GM12878 (cell line): Measurements from ENCODE around the gene NFIL3. TPM values are rescaled to one million over a fixed set of nuclear protein-coding genes. Genes with fewer than 3 reads are reported as not detected.

Experiments used
- BACH1 ChIP-seq: fragments of 450-650 bp; IDR thresholded peaks from 2 replicates; pipeline ENCODE4 v1.6.1; 2017; ENCODE audit warnings: mild to moderate bottlenecking, borderline replicate concordance
- BMI1 ChIP-seq: fragments of 450-650 bp; IDR thresholded peaks from 2 replicates; pipeline ENCODE4 v1.6.1; 2016; ENCODE audit warnings: mild to moderate bottlenecking, moderate library complexity, borderline replicate concordance
- CREM ChIP-seq: IDR thresholded peaks from 2 replicates; pipeline ENCODE4 v1.6.1; 2014; ENCODE audit warnings: antibody characterized with exemption, low read depth
- FOXM1 ChIP-seq: IDR thresholded peaks from 2 replicates; pipeline ENCODE4 v1.6.1; 2012; ENCODE audit warnings: low read depth, mild to moderate bottlenecking, inconsistent platforms, low read length, moderate library complexity
- JUND ChIP-seq: IDR thresholded peaks from 2 replicates; pipeline ENCODE4 v1.6.1; 2012; ENCODE audit warnings: low read depth, mild to moderate bottlenecking, low read length, improper control_type of control experiment, moderate library complexity
- KLF5 ChIP-seq: fragments of 450-650 bp; IDR thresholded peaks from 2 replicates; pipeline ENCODE4 v1.6.1; 2014; ENCODE audit warnings: mild to moderate bottlenecking; ENCODE audit not compliant: partially characterized antibody
- MEF2A ChIP-seq: IDR thresholded peaks from 2 replicates; pipeline ENCODE4 v1.6.1; 2011; ENCODE audit warnings: low read depth, mild to moderate bottlenecking, low read length, moderate library complexity; ENCODE audit not compliant: insufficient read depth
- MXI1 ChIP-seq: fragments of 150-350 bp; IDR thresholded peaks from 2 replicates; pipeline ENCODE4 v1.6.1; 2011; ENCODE audit warnings: low read depth, mild to moderate bottlenecking, inconsistent platforms, low read length, improper control_type of control experiment
- MYB ChIP-seq: fragments of 150-350 bp; IDR thresholded peaks from 2 replicates; pipeline ENCODE4 v1.6.1; 2014; ENCODE audit warnings: mild to moderate bottlenecking, low read depth, low read length, borderline replicate concordance
- POLR2AphosphoS5 ChIP-seq: IDR thresholded peaks from 2 replicates; pipeline ENCODE4 v1.6.1; 2011; ENCODE audit warnings: mild to moderate bottlenecking, low read length, inconsistent platforms
- RFX5 ChIP-seq: IDR thresholded peaks from 2 replicates; pipeline ENCODE4 v1.6.1; 2011; ENCODE audit warnings: low read depth, low read length, improper control_type of control experiment
- SMC3 ChIP-seq: IDR thresholded peaks from 2 replicates; pipeline ENCODE4 v1.6.1; 2011; ENCODE audit warnings: low read length, improper control_type of control experiment, borderline replicate concordance
- WRNIP1 ChIP-seq: IDR thresholded peaks from 2 replicates; pipeline ENCODE4 v1.6.1; 2011; ENCODE audit warnings: low read depth, low read length, improper control_type of control experiment, borderline replicate concordance
- ZNF384 ChIP-seq: IDR thresholded peaks from 2 replicates; pipeline ENCODE4 v1.6.1; 2012; ENCODE audit warnings: low read depth, mild to moderate bottlenecking, low read length, improper control_type of control experiment, borderline replicate concordance
- ZSCAN29 ChIP-seq: fragments of 450-650 bp; IDR thresholded peaks from 2 replicates; pipeline ENCODE4 v1.6.1; 2017; ENCODE audit warnings: mild to moderate bottlenecking, moderate library complexity
- polyA plus RNA-seq, 11 experiments: library from polyadenylated mRNA; depleted of rRNA in 4 of 11; unstranded in 6 of 11; stranded (reverse) in 5 of 11; fragments of >200 nt; fragmentation: Nextera tagmentation in 4 of 11; fragmentation: Illumina TruSeq in 1 of 11; extraction: Ambion mirVana in 4 of 11; extraction: Trizol in 1 of 11; gene quantifications; 1 replicate in 1 of 11; 2 replicates in 10 of 11; pipeline versions ENCODE4 v1.2.1 to v1.2.3, GENCODE V29; 2011 to 2016; ENCODE audit warnings: inconsistent platforms in 2 of 11, missing spikeins in 2 of 11, low read depth in 1 of 11
- total RNA-seq, 4 experiments: library from RNA; depleted of rRNA in 3 of 4; stranded (reverse); fragments of >200 nt in 3 of 4; fragmentation: Illumina TruSeq in 1 of 4; extraction: Trizol in 1 of 4; gene quantifications; 2 replicates each; pipeline versions ENCODE4 v1.2.1 to v1.2.3, GENCODE V29; 2013 to 2021
- TF ChIP-seq, protein P1 (sequence below): fragments of 450-650 bp; IDR thresholded peaks from 2 replicates; pipeline ENCODE4 v1.6.1; 2017; ENCODE audit warnings: antibody characterized with exemption, mild to moderate bottlenecking, moderate library complexity
- TF ChIP-seq, protein P2 (sequence below): fragments of 450-650 bp; formaldehyde crosslinking; IDR thresholded peaks from 2 replicates; pipeline ENCODE4 v1.4.0; 2020; ENCODE audit warnings: mild to moderate bottlenecking, moderate library complexity
- TF ChIP-seq, protein P3 (sequence below): IDR thresholded peaks from 2 replicates; pipeline ENCODE4 v1.6.1; 2012; ENCODE audit warnings: low read length, inconsistent platforms
- TF ChIP-seq, protein P4 (sequence below): fragments of 450-650 bp; IDR thresholded peaks from 2 replicates; pipeline ENCODE4 v1.6.1; 2017; ENCODE audit warnings: mild to moderate bottlenecking, low read depth, inconsistent platforms; ENCODE audit not compliant: poor library complexity, severe bottlenecking

The NFIL3 gene
- total and polyA plus RNA-seq, 10 of the 15 experiments (the other 5 are each of a cell fraction or from before 2014, with no cell fraction given) = 0.18 to 1.0 (median 0.36) TPM; not detected in 3

DNA sequence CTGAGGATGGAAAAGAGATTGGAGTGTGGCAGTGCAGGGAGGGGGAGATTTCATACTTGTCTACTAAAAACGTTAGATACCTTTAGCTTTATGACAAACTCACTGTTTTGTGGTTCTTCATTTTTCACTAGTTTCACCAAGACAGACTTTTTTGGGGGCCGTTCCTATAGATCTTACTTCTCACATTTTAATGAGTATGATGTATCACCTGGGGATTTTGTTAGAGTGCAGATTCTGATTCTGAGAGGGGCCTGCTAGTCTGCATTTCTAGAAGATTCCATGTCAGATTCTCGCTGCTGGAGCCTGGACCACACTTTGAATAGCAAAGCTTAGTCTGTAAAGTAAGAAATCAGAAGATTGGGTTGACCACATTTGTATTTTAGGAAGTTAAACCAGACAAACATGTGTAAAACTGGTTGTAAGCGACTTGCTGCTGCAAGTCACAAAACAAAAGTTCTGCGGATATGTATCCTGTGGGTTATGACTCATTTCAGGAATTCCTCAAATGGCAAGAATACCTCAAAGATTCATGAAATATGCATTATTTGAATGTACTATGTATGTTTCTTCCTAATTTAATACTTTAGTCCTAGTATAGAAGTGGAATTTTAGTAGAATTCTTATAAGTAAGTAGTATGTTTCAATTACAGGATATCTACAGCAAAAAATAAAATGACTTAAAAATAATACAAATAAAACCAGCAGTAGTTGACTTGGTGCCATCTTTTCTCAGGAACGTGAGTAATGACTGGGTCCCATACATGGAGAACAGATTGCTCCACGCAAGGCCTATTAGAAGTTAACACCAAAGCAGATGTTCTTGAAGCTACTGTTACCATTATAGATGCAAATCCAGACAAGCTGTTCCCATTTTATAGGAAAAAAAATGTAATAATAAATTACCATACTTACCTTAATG, 27.8 kb downstream of the NFIL3 start (continued):
- TF ChIP-seq, protein P1, sequence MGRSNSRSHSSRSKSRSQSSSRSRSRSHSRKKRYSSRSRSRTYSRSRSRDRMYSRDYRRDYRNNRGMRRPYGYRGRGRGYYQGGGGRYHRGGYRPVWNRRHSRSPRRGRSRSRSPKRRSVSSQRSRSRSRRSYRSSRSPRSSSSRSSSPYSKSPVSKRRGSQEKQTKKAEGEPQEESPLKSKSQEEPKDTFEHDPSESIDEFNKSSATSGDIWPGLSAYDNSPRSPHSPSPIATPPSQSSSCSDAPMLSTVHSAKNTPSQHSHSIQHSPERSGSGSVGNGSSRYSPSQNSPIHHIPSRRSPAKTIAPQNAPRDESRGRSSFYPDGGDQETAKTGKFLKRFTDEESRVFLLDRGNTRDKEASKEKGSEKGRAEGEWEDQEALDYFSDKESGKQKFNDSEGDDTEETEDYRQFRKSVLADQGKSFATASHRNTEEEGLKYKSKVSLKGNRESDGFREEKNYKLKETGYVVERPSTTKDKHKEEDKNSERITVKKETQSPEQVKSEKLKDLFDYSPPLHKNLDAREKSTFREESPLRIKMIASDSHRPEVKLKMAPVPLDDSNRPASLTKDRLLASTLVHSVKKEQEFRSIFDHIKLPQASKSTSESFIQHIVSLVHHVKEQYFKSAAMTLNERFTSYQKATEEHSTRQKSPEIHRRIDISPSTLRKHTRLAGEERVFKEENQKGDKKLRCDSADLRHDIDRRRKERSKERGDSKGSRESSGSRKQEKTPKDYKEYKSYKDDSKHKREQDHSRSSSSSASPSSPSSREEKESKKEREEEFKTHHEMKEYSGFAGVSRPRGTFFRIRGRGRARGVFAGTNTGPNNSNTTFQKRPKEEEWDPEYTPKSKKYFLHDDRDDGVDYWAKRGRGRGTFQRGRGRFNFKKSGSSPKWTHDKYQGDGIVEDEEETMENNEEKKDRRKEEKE = no peak
- TF ChIP-seq MEF2A (peak; percentile 74; the same call in 1 of the 2 replicates), CREM (0 out of 2 replicates have a peak, but pooled peaks have one; percentile 33), ZNF384 (no peak), JUND (peak; percentile 51; the same call in 1 of the 2 replicates), WRNIP1 (no peak), KLF5 (no peak), BMI1 (0 out of 2 replicates have a peak, but pooled peaks have one; percentile 28), MYB (no peak), FOXM1 (0 out of 2 replicates have a peak, but pooled peaks have one; percentile 35), ZSCAN29 (no peak), RFX5 (no peak), POLR2AphosphoS5 (no peak), SMC3 (no peak), BACH1 (no peak), MXI1 (no peak)
- TF ChIP-seq, protein P2, sequence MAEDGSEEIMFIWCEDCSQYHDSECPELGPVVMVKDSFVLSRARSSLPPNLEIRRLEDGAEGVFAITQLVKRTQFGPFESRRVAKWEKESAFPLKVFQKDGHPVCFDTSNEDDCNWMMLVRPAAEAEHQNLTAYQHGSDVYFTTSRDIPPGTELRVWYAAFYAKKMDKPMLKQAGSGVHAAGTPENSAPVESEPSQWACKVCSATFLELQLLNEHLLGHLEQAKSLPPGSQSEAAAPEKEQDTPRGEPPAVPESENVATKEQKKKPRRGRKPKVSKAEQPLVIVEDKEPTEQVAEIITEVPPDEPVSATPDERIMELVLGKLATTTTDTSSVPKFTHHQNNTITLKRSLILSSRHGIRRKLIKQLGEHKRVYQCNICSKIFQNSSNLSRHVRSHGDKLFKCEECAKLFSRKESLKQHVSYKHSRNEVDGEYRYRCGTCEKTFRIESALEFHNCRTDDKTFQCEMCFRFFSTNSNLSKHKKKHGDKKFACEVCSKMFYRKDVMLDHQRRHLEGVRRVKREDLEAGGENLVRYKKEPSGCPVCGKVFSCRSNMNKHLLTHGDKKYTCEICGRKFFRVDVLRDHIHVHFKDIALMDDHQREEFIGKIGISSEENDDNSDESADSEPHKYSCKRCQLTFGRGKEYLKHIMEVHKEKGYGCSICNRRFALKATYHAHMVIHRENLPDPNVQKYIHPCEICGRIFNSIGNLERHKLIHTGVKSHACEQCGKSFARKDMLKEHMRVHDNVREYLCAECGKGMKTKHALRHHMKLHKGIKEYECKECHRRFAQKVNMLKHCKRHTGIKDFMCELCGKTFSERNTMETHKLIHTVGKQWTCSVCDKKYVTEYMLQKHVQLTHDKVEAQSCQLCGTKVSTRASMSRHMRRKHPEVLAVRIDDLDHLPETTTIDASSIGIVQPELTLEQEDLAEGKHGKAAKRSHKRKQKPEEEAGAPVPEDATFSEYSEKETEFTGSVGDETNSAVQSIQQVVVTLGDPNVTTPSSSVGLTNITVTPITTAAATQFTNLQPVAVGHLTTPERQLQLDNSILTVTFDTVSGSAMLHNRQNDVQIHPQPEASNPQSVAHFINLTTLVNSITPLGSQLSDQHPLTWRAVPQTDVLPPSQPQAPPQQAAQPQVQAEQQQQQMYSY (CRISPR knock-in tag) = no peak
- TF ChIP-seq, protein P3, sequence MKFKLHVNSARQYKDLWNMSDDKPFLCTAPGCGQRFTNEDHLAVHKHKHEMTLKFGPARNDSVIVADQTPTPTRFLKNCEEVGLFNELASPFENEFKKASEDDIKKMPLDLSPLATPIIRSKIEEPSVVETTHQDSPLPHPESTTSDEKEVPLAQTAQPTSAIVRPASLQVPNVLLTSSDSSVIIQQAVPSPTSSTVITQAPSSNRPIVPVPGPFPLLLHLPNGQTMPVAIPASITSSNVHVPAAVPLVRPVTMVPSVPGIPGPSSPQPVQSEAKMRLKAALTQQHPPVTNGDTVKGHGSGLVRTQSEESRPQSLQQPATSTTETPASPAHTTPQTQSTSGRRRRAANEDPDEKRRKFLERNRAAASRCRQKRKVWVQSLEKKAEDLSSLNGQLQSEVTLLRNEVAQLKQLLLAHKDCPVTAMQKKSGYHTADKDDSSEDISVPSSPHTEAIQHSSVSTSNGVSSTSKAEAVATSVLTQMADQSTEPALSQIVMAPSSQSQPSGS = peak; percentile 43; the same call in 1 of the 2 replicates
- TF ChIP-seq, protein P4, sequence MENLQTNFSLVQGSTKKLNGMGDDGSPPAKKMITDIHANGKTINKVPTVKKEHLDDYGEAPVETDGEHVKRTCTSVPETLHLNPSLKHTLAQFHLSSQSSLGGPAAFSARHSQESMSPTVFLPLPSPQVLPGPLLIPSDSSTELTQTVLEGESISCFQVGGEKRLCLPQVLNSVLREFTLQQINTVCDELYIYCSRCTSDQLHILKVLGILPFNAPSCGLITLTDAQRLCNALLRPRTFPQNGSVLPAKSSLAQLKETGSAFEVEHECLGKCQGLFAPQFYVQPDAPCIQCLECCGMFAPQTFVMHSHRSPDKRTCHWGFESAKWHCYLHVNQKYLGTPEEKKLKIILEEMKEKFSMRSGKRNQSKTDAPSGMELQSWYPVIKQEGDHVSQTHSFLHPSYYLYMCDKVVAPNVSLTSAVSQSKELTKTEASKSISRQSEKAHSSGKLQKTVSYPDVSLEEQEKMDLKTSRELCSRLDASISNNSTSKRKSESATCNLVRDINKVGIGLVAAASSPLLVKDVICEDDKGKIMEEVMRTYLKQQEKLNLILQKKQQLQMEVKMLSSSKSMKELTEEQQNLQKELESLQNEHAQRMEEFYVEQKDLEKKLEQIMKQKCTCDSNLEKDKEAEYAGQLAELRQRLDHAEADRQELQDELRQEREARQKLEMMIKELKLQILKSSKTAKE = peak; percentile 71
